ENCODE measurements around the gene IQCN. TPM values are rescaled to one million over a fixed set of nuclear protein-coding genes. Genes with fewer than 3 reads are reported as not detected.
A peak's percentile ranks its signal among the peaks of the same experiment; 100 is the strongest.

IQCN gene
- total and polyA plus RNA-seq, 10 of the 15 experiments (the other 5 are each of a cell fraction or from before 2014, with no cell fraction given): 0.01 to 0.54 (median 0.23) TPM; not detected in 3

DNA sequence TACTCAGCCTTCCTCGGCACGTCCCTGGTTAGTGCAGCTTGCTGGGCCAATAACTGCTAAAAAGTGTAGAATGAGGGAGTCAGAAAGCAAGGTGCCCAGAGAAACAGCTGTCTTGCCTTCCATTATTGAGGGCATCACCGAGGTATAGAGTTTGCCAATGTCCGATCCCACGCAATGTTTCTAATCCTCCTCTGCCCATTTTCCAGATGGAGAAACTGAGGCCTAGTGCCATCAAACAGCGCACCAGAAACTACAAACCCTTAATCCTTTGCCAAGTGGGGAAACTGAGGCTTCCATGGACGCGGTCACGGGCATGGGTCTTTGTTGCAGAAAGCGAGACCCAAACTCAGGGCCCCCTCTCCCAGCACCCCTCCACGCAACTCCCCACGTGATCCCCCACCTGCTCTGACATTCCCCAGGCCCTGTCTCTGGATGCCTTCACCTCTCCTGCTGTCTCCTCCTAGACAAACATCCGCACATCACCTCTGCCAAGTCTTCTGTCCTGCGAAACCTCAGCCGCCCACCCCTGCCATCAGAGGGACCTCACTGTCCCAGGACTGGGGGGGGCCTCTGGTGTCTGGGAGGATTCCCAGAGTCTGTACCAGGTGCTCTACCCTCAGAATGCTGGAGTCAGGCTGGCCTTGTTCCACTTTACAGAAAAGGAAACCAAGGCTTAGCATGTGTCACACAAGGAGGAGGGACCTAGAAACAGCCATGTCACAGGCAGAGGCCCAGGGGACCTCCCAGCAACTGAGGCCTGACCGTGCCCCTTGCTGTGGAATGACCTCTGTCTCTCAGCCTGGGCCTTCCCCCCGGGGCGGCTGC lies 47.1 kb downstream of the IQCN start:
- H2AFZ ChIP-seq (ENCODE audit: control insufficient read depth, low read depth, low read length): no peak overlapping the region
- peaks cover 0 to 3% of the 10 kb centered on the region in 2 experiments; a peak in 2 of 4 replicates for H3K27me3 ChIP-seq (replicated peaks in 1 of 2; ENCODE audit: control insufficient read depth in 2 of 2, insufficient read depth in 2 of 2, low read length in 1 of 2)
- FAIRE-seq (no peak), DNase-seq (ENCODE audit: low read depth, low spot score) (no peak), ATAC-seq (peak; percentile 26)
- no peaks in the 10 kb centered on the region; the same call in 2 of the 3 replicates for H3K9me3 ChIP-seq (replicated peaks; ENCODE audit: control insufficient read depth, insufficient read depth, low read length)
- SMC1A ChIA-PET (ENCODE audit: uncharacterized antibody, unreplicated experiment): no interaction called here
- H3K4me2 ChIP-seq (ENCODE audit: control insufficient read depth, insufficient read depth): no peak overlapping the region; the same call in 1 of the 2 replicates
- in situ Hi-C loops (cut with MboI): no loop called here
- TF ChIP-seq BRCA1 (IDR thresholded peaks at IDR 0.05; ENCODE audit: low read depth, low read length) (no peak), TBL1XR1 (IDR thresholded peaks at IDR 0.05; ENCODE audit: low read depth, low read length) (no peak), MXI1 (IDR thresholded peaks at IDR 0.05; ENCODE audit: low read depth, low read length) (no peak), EGR1 (IDR thresholded peaks at IDR 0.05; ENCODE audit: borderline replicate concordance in 1 of 2, low read depth in 2 of 2, low read length in 2 of 2) (no peak), HDGF (IDR thresholded peaks at IDR 0.05) (no peak), BMI1 (IDR thresholded peaks at IDR 0.05; ENCODE audit: borderline replicate concordance) (no peak), NR2F1 (conservative IDR thresholded peaks at IDR 0.05) (no peak), RELA (IDR thresholded peaks at IDR 0.05; ENCODE audit: borderline replicate concordance, partially characterized antibody) (no peak), SMAD1 (IDR thresholded peaks at IDR 0.05; ENCODE audit: low read depth, partially characterized antibody) (no peak), EZH2 (IDR thresholded peaks at IDR 0.05; ENCODE audit: borderline replicate concordance, control insufficient read depth, low read depth, low read length) (no peak), ESRRA (IDR thresholded peaks at IDR 0.05; ENCODE audit: low read length) (no peak), ZNF384 (IDR thresholded peaks at IDR 0.05; ENCODE audit: borderline replicate concordance, low read depth, low read length) (no peak), BACH1 (IDR thresholded peaks at IDR 0.05; ENCODE audit: borderline replicate concordance) (no peak), SUZ12 (IDR thresholded peaks at IDR 0.05; ENCODE audit: unreplicated experiment) (no peak), JUND (IDR thresholded peaks at IDR 0.05; ENCODE audit: low read depth, low read length) (no peak), POLR2A (IDR thresholded peaks at IDR 0.05; ENCODE audit: low read depth, low read length) (no peak)
- TF ChIP-seq, protein P1, sequence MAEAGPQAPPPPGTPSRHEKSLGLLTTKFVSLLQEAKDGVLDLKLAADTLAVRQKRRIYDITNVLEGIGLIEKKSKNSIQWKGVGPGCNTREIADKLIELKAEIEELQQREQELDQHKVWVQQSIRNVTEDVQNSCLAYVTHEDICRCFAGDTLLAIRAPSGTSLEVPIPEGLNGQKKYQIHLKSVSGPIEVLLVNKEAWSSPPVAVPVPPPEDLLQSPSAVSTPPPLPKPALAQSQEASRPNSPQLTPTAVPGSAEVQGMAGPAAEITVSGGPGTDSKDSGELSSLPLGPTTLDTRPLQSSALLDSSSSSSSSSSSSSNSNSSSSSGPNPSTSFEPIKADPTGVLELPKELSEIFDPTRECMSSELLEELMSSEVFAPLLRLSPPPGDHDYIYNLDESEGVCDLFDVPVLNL (IDR thresholded peaks at IDR 0.05; ENCODE audit: low read depth, low read length): no peak
- no peaks in the 10 kb centered on the region for H3K79me2 ChIP-seq (ENCODE audit: control insufficient read depth, insufficient read depth, low read length)
- H4K20me1 ChIP-seq (ENCODE audit: control insufficient read depth, insufficient read depth): no peaks in the 10 kb centered on the region
- no peaks in the 10 kb centered on the region for H3K36me3 ChIP-seq (ENCODE audit: control insufficient read depth in 2 of 2, insufficient read depth in 2 of 2, low read length in 1 of 2)
- H3K4me1 ChIP-seq (ENCODE audit: control insufficient read depth, insufficient read depth, low read length): peaks cover 19% of the 10 kb centered on the region
- CTCF ChIA-PET: no interaction called here
- 61% methylated on average over 16 of the region's 18 CpGs for WGBS (ENCODE audit: insufficient coverage, insufficient replicate concordance, low lambda C conversion rate, missing lambda C conversion rate)
- H3K27ac ChIP-seq (ENCODE audit: control insufficient read depth, insufficient read depth): no peak overlapping the region
- POLR2A ChIA-PET: interaction anchor here (0.7 to 1.4 kb wide), 2 partner anchors 22 to 44 kb away, joined by 5 to 8 read pairs; no protein-coding TSS in a partner anchor
- H3K4me3 ChIP-seq: no peak overlapping the region
- H3K9ac ChIP-seq (ENCODE audit: control insufficient read depth, insufficient read depth, low read length): no peak overlapping the region
- RAD21 ChIA-PET (ENCODE audit: unreplicated experiment): no interaction called here
- intact Hi-C loops (cut with micrococcal nuclease; ENCODE audit: unreplicated experiment): no loop called here
- BruUV-seq (replicated peaks): no TSS peak
